Measurements from ENCODE around the gene MAGI1.

The MAGI1 gene

GRCh38 chr3:65746848-65747247 lies 291.9 kb downstream of the MAGI1 start:
- no peaks in the 10 kb centered on the region for H3K36me3 ChIP-seq (ENCODE audit: low read length)
- H3K79me2 ChIP-seq (ENCODE audit: insufficient read depth, low read length) = no peaks in the 10 kb centered on the region
- no peak for TF ChIP-seq EZH2phosphoT487 (conservative IDR thresholded peaks at IDR 0.05; ENCODE audit: low read length)
- no peak for TF ChIP-seq CTCF (IDR thresholded peaks at IDR 0.05; ENCODE audit: insufficient read depth, low read length, poor library complexity, severe bottlenecking)
- H3K27me3 ChIP-seq (ENCODE audit: low read length) = no peaks in the 10 kb centered on the region
- H3K9me3 ChIP-seq (ENCODE audit: insufficient read depth, low read length) = no peaks in the 10 kb centered on the region
- no peaks in the 10 kb centered on the region for H3F3A ChIP-seq (ENCODE audit: insufficient read depth)
- H3K4me2 ChIP-seq (ENCODE audit: low read depth, low read length, poor library complexity, severe bottlenecking) = no peak overlapping the region
- H3K9ac ChIP-seq (ENCODE audit: low read length) = no peak overlapping the region
- no peak overlapping the region for H3K27ac ChIP-seq (ENCODE audit: low read depth, low read length)
- no peak overlapping the region for H3K4me3 ChIP-seq (ENCODE audit: insufficient read depth, low read length, poor library complexity, severe bottlenecking)
- H3K9me2 ChIP-seq (replicated peaks; ENCODE audit: insufficient read depth, low read length) = no peaks in the 10 kb centered on the region
- no peaks in the 10 kb centered on the region for H4K20me1 ChIP-seq (ENCODE audit: low read depth, low read length)
- no peak overlapping the region for H2AFZ ChIP-seq (ENCODE audit: low read depth, low read length, severe bottlenecking)

GRCh38 chr3:65745306-65745705 lies 293.4 kb downstream of the MAGI1 start:
- H3K9me2 ChIP-seq (replicated peaks; ENCODE audit: insufficient read depth, low read length) = no peaks in the 10 kb centered on the region
- H3K79me2 ChIP-seq (ENCODE audit: insufficient read depth, low read length) = no peaks in the 10 kb centered on the region
- H3K9me3 ChIP-seq (ENCODE audit: insufficient read depth, low read length) = no peaks in the 10 kb centered on the region
- no peak overlapping the region for H3K4me3 ChIP-seq (ENCODE audit: insufficient read depth, low read length, poor library complexity, severe bottlenecking)
- no peaks in the 10 kb centered on the region for H3F3A ChIP-seq (ENCODE audit: insufficient read depth)
- TF ChIP-seq EZH2phosphoT487 (conservative IDR thresholded peaks at IDR 0.05; ENCODE audit: low read length) (no peak), CTCF (IDR thresholded peaks at IDR 0.05; ENCODE audit: insufficient read depth, low read length, poor library complexity, severe bottlenecking) (no peak)
- no peaks in the 10 kb centered on the region for H3K36me3 ChIP-seq (ENCODE audit: low read length)
- no peak overlapping the region for H2AFZ ChIP-seq (ENCODE audit: low read depth, low read length, severe bottlenecking)
- no peak overlapping the region for H3K4me2 ChIP-seq (ENCODE audit: low read depth, low read length, poor library complexity, severe bottlenecking)
- no peaks in the 10 kb centered on the region for H4K20me1 ChIP-seq (ENCODE audit: low read depth, low read length)
- H3K27me3 ChIP-seq (ENCODE audit: low read length) = no peaks in the 10 kb centered on the region
- no peak overlapping the region for H3K27ac ChIP-seq (ENCODE audit: low read depth, low read length)
- no peak overlapping the region for H3K9ac ChIP-seq (ENCODE audit: low read length)

GRCh38 chr3:65742914-65743313 lies 295.8 kb downstream of the MAGI1 start:
- no peak overlapping the region for H3K9ac ChIP-seq (ENCODE audit: low read length)

More at GRCh38 chr3:65742914-65743313, 295.8 kb downstream of the MAGI1 start:
- Histone ChIP-seq H3K27me3 (ENCODE audit: low read length) (no peaks in the 10 kb centered on the region), H3K79me2 (ENCODE audit: insufficient read depth, low read length) (no peaks in the 10 kb centered on the region), H3K36me3 (ENCODE audit: low read length) (no peaks in the 10 kb centered on the region), H3K9me3 (ENCODE audit: insufficient read depth, low read length) (no peaks in the 10 kb centered on the region), H3K27ac (ENCODE audit: low read depth, low read length) (no peak overlapping the region), H3F3A (ENCODE audit: insufficient read depth) (no peaks in the 10 kb centered on the region), H4K20me1 (ENCODE audit: low read depth, low read length) (no peaks in the 10 kb centered on the region), H3K4me3 (ENCODE audit: insufficient read depth, low read length, poor library complexity, severe bottlenecking) (no peak overlapping the region), H2AFZ (ENCODE audit: low read depth, low read length, severe bottlenecking) (no peak overlapping the region), H3K9me2 (replicated peaks; ENCODE audit: insufficient read depth, low read length) (no peaks in the 10 kb centered on the region), H3K4me2 (ENCODE audit: low read depth, low read length, poor library complexity, severe bottlenecking) (no peak overlapping the region)
- TF ChIP-seq CTCF (IDR thresholded peaks at IDR 0.05; ENCODE audit: insufficient read depth, low read length, poor library complexity, severe bottlenecking) (no peak), EZH2phosphoT487 (conservative IDR thresholded peaks at IDR 0.05; ENCODE audit: low read length) (no peak)
